Measurements from ENCODE around the gene IWS1. TPM values are rescaled to one million over a fixed set of nuclear protein-coding genes. Genes with fewer than 3 reads are reported as not detected.
A peak's percentile ranks its signal among the peaks of the same experiment; 100 is the strongest.
"Not testable (repeated sequence)": the region's sequence is repeated elsewhere in the genome, so short reads cannot be mapped to it uniquely, and the experiment has no call there.

IWS1 gene
- total RNA-seq, 1 donor from 2014 or later: 40.7 TPM

DNA sequence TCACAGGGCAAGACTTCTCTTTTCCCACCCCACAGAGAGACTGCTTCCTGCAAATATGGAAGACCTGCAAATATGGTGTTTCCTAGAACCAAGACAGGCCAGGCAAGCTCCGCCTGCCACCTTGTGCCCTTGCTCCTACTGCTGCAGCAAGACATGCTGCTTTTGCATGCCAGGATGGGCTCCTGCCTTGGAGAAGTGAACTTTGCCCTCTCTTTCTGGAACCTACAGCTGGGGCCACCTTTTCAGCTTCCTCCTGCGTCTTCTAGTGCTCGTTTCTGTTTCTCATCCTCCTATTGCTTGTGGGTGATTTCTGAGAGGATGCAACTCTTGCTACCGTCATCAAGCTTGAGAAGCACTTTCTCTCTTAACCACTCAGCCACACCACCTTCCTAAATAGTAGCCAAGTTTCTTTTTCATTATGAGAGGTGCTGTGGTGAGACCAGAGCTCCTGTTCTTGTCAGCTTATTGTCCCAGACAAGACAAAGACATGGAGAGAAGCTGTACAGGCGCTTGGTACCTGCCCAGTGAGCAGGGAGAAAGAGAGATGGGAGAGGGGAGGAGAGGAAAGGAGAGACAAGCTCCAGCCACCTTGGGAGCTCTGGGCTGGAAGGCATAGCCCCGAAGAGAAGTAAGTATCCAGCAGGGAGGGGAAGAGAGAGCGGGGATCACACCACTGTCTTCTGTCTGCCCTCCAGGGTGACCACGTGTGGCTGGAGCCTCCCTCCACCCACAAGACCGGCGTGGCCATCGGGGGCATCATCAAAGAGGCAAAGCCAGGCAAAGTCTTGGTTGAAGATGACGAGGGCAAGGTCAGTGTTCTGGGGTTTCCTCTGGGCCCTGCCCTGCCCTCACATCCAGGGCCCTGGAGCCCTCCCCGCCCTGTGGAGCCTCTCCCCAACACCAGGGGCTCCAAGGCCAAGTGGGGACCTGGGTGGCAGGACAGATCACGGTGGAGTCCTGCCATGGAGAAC is 37.5 kb upstream of the IWS1 start:
- peak; percentile 66 for DNase-seq (ENCODE audit: low spot score)
- intact Hi-C loops (cut with DNase I): no loop called here

DNA sequence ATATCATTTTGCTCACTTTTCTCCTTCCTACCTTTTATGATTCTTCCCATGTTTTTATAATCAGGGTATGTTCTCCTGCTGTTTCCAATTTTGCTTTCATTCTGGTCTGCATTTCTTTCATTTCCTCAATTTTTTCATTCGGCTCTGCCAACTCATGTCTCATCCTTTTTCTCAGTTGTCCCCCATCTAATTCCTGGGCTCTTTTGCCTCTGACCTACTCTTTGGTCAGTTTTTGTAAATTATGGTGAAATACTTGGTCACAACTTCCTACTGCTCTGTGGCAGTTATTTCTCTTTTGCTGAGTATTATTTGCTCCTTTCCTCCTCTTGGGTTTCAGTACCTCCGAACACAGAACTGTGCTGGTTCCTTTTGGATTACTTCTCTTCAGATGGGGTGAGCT is 36.6 kb upstream of the IWS1 start:
- no peak for DNase-seq (ENCODE audit: low spot score)
- intact Hi-C loops (cut with DNase I): no loop called here

DNA sequence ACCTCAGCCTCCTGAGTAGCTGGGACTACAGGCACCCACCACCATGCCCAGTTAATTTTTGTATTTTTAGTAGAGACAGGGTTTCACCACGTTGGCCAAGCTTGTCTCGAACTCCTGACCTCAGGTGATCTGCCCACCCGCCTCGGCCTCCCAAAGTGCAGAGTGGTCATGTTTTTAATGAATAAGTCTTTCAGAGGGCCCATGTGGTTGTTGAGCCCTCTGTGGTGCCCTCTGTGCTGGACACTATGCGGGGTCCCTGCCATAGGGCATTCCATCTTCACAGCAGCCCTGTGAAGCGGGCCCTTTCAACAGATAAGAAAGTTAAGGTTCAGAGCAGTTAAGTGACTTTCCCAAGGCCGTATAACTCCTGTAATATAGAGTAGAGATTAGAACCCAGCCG is 35.1 kb upstream of the IWS1 start:
- intact Hi-C loops (cut with DNase I): no loop called here
- DNase-seq (ENCODE audit: low spot score): peak; percentile 19

DNA sequence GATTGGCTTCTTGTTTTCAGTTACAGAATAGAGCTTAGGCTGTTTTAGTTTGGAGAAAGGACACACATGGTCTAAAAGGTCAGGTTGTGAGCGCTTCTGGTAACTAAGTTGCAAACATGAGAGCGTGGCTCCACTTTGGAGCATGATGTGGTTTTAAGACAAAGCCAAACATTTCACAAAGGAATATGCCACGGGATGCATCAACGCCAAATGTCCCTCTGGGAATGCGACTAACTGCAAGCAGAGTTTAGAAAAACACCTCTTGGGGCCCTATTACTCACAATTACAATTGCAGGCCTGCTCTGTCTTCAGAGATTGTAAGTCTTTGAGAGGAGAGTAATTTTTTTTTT is 34.6 kb upstream of the IWS1 start:
- intact Hi-C loops (cut with DNase I): no loop called here
- peak; percentile 31 for DNase-seq (ENCODE audit: low spot score)

DNA sequence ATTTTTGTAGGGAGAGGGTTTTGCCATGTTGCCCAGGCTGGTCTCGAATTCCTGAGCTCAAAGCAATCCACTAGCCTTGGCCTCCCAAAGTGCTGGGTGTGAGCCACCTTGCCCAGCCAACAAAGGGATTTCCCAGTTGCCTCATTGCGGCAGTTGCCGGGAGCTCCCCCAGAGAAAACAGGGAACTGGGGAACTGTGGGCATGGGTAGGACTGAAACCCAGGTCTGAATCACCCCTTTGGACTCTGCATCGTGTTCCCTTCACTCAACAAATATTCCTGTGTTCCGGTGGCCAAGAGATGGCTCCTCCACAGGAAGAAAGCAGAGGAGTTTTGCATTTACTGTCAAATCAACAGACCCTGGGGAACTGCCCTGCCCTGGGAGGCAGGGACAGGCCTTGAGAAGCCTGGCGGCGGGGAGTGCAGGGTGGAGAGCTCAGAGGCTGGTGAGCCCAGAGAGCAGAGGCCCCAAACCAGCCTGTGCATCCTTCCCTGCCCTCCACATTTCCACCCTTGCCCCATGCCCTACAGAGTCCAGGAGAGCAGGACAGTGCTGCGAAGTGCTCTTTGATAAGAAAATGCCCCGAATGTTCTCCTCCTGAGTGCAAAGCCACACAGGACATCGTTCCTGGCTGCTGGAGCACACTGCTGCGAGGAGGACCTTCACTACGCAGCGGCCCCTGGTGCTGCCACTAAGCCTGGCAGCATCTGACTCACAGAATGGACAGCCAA is 34.1 kb upstream of the IWS1 start:
- intact Hi-C loops (cut with DNase I): no loop called here
- DNase-seq (ENCODE audit: low spot score): peak; percentile 31

DNA sequence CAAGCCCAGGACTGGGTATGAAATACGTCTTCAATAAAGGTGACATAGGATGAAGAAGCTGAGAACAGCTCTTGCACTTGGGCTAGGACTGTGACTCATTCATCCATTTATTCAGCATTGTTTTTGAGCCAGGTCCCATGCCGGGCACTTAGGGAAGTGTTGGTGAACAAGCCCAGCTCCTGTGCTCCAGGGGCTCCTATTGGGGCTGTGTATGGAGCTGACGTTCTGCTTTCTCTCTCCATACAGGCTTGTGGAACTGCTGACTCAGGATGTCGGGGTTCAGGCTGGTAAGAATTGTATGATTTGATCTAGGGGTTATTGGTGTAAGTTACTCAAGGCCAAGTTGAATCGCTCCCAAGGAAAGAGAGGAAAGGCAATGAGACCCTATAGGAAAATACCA is 33.2 kb upstream of the IWS1 start:
- peak; percentile 26 for DNase-seq (ENCODE audit: low spot score)
- intact Hi-C loops (cut with DNase I): no loop called here

DNA sequence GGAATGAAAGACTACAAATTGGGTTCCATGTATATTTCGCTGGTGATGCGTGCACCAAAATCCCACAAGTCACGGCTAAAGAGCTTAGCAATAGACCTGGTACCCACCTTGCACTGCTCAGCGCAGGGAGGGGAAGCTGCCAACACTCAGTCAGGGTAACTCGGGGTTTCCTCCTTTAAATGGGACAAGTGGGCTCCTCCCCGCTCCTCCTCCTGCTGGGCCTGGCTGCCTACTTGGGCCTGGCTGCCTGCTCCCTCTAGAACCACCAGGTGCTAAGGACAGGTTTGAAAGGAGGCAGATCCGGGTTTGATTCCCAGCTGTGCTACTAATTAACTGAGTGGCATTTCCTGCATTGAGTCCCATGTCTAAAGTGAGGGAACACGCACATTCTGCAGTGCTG is 32.6 kb upstream of the IWS1 start:
- intact Hi-C loops (cut with DNase I): no loop called here
- peak; percentile 53 for DNase-seq (ENCODE audit: low spot score)

DNA sequence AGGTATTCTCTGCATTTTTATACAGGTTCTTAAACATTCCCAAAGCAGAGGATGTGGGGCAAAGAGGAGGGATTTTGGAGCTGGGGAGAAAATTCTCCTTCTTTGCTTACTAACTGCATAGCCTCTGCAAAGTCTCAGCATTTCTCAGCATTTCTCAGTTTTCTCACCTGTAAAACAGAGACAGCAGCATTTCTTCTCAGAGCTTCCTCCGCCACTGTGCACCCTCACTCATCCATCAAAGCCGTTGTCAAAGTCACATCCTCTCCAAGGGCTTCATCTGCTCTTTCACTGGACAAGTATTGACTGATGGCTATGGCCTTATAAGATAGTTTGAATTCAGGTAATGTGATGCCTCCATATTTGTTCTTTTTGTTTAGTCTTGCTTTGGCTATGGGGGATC is 26.6 kb upstream of the IWS1 start:
- intact Hi-C loops (cut with DNase I): no loop called here
- no peak for DNase-seq (ENCODE audit: low spot score)

DNA sequence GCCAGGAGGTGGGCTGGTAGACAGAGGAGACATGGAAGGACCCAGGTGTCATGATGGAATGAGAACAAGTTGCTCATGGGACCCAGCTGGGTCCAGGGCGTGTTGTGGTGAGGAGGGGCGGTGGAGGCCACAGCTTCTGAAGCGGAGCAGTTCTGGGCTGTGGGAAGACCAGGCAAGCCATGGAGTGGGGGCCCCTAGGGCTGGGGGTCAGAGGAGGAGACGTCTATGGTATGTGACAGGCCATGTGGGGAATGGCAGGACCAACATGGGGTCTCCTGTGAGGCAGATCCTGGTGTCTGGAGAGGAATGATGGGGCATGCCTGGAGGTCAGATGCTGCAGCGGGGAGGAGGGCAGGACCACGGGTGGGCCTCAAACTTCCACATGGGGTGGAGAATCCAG is 26.0 kb upstream of the IWS1 start:
- intact Hi-C loops (cut with DNase I): no loop called here
- DNase-seq (ENCODE audit: low spot score): peak; percentile 46

DNA sequence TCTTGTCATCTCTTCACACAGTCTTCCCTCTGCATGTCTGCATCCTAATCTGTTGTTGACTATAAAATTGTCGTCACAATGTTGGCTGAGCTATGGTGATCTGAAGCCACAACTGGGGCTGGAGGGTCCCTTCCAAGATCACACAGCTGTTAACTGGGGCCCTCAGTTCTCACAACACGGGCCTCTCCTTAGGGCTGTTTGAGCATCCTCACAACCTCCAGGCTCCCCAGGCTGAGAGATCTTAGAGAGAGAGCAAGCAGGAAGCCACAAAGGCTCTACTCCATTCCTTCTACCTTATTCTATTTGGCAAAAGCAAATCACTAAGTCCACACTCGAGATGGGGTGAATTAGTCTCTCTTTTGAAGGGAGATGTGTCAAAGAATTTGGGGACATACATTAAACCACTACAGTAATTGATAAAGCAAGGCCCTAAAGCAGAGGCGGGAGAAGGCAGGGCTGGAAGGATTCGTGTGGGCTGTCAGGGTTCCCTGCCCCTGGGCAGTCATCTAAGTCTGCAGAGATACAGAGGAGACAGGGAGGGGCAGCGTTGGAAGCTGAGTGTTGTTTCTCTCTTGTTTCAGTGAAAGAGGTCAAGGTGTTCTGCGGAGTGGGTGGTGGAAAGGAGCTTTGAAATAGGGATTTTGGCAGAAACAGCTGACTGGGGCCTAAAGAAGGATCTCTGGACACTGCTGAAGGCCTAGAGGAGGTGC is 25.1 kb upstream of the IWS1 start:
- DNase-seq (ENCODE audit: low spot score): peak; percentile 39
- intact Hi-C loops (cut with DNase I): no loop called here

DNA sequence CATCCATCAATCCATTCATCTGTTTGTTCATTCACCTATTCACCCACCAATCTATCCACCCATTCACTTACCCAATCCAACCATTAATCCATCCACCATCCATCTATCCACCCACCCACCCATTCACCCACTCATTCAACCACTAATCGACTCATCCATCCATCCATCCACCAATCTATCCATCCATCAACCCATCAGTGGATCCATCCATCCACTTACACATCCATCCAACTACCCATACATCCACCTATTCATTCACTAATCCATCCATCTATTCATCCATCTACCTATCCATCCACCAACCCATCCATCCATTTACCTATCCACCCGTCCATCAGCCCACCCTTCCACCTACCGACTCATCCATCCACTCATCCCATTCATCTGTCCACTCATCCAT is 20.5 kb upstream of the IWS1 start:
- intact Hi-C loops (cut with DNase I): no loop called here
- DNase-seq (ENCODE audit: low spot score): peak; percentile 10

DNA sequence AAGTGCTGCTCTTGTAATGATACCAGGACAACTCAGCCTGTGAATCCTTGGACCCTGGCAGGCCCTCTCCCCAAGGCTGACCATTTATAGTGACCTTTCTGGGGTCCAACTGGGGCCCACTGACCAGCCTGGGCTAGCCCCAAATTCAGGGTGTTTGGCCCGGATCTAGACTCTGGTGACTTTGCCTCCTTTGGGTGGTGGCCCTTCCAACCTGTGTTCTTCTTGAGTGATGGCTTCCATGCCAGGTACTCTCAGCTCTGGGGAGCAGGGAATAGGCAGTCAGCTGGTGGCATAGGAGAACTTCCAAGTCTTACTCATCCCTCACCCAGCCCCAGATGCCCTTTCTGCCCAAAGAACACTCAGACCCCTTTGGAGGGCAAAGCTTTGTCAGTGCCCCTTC is 19.5 kb upstream of the IWS1 start:
- intact Hi-C loops (cut with DNase I): no loop called here
- peak; percentile 19 for DNase-seq (ENCODE audit: low spot score)

DNA sequence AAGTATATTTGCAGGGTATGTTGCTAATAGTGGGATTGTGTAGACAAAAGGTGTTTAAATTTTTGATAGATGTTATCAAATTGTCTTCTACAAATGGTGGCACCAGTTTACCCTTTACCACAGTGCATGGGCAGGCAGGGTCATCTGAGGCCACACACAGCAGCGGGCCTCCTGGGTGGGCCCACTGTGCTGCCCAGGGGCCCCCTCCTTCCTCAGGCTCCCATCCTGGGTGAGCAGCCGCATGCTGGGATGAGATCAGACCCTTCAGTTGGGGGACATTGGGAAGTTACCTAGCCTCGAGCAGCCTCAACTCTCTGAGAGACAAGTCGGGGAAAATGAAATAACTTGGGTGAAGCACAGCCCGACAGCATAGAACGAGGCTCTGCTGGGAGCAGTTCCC is 18.9 kb upstream of the IWS1 start:
- peak; percentile 9 for DNase-seq (ENCODE audit: low spot score)
- intact Hi-C loops (cut with DNase I): no loop called here

DNA sequence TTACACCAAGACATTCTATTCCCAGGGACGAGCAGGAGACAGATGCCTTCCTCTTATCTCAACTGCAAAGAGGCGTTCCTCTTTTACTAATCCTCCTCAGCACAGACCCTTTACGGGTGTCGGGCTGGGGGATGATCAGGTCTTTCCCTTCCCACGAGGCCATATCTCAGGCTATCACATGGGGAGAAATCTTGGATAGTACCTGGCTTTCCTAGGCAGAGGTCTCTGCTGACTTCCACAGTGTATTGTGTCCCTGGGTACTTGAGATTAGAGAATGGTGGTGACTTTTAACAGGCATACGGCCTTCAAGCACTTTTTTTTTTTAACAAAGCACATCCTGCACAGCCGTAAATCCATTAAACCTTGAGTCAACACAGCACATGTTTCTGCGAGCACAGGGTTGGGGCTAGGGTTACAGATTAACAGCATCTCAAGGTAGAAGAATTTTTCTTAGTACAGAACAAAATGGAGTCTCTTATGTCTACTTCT is 16.8 kb upstream of the IWS1 start:
- intact Hi-C loops (cut with DNase I): not testable (repeated sequence)
- DNase-seq (ENCODE audit: low spot score): peak; percentile 36

DNA sequence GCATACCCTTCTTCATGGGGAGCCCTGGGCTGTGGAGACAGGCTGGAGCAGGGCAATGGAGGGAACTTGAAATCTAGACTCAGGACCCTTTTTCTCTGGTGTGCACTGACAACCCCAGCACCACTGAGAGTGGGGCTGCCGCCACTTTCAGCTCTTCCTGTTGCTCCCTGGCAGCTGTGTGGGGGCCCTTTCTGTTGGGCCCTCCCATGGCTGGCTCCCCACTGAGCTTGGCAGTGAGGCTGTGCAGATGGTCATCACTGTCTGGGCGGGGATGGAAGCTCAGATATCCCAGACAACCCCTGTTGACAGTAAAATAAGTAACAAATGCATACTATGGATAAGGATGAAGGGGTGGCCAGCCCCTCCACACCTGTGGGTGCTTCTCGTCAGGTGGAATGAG is 15.9 kb upstream of the IWS1 start:
- intact Hi-C loops (cut with DNase I): no loop called here
- peak; percentile 20 for DNase-seq (ENCODE audit: low spot score)

DNA sequence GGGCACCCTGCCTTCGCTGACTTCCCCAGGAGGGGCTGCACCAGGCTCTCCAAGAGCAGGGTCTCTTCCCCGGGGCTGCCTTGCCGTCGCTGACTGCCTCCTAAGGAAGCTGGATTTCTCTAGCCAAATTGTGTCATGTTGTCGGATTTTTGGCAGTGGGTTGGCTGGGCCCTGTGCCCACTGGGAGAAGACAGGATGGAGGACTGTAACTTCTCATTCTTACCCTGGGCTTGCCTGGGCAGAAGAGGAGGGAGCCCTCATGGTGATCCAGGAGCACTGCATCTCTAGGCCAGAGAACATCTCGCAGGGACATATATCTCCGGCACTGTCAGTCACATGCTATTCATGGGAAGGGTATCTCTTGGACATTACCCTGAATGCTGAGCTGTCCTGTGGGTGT is 15.5 kb upstream of the IWS1 start:
- DNase-seq (ENCODE audit: low spot score): no peak
- intact Hi-C loops (cut with DNase I): no loop called here

DNA sequence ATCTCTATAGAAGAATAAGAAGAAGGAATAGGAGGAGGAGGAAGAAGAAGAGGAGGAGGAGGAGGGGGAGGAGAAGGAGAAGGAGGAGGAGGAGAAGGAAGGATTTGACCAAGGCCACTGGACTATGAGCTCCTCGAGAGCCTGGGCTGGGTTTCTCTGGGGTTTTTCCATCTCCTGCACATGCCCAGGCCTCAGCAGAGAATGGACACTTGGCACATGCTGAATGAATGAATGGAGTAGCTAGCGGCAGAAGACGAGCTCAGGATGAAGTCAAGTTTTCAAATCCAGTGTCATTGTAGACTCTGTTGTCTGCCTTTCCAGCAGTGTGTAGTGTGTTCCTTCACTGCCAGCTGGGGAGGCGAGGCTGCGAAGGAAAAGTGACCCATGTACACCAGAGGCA is 11.4 kb upstream of the IWS1 start:
- intact Hi-C loops (cut with DNase I): no loop called here
- peak; percentile 63 for DNase-seq (ENCODE audit: low spot score)

DNA sequence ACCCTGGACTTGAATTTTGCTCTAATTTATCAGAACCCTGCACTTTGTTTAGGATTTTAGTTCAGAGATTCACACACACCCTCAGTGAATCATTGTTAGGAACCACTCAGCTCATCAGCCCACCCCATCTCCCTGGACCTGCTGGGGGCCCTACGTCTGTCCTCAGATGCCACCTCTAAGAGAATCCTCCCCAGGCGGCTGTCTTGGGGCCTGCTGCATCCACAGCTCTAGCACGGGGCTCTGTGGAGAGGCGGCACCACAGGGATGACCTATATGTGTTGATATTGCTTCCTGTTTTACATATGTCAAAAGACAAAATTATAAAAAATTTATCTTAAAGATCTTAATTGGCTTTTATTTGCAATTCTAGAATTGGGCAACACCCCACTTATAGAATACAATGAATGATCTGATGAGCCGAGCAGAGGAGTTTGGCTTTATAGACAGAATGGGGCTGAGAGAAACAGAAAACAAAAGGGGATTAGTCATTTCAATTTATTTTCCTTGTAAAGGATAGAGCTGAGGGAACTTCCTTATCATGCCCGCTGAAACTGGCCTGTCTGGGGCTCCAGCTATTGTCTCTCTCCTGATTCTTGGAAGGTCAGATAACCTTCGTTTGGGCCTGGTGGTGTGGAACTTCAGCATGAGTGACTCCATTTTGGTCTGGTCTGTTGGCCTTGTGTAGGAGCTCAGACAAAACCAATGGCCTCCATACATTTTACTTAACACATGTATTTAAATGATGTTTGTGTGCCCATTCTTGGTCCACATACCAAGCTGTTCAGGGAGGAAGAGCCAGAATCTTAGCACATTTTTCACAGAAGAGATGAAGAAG is 10.6 kb upstream of the IWS1 start:
- intact Hi-C loops (cut with DNase I): no loop called here
- DNase-seq (ENCODE audit: low spot score): no peak

DNA sequence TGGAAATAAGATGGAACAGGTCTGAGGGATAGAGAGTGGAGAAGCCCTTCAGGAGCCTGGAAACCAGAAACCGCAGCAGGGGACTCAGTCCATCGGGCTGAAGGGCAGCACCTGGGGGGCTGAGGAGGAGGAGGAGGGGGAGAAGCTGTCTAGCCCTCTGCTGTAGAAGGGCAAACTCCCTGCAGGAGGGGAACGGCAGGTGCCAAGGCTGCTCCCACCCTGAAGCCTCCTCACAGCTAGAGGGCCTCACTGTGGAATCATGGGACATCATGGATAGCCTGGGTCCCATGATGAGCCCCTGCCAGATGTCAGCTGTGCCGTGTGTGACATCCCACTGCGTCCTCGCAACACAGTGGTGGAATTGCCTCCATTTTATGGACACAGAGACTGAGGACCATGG is 9.6 kb upstream of the IWS1 start:
- intact Hi-C loops (cut with DNase I): no loop called here
- no peak for DNase-seq (ENCODE audit: low spot score)

Data from cardiac septum (tissue), 1 donor.